Stimulated activated CD8-positive, alpha-beta memory T cell treated with anti-CD3 and anti-CD28 coated beads, Interleukin-2, amount 100 ng/mL, for 48 hours (primary cell): Measurements from ENCODE around the gene APOC4.
"Not testable (repeated sequence)": the region's sequence is repeated elsewhere in the genome, so short reads cannot be mapped to it uniquely, and the experiment has no call there.

Experiments used
- DNase-seq, 2 donors: peaks; one replicate each; pipeline ENCODE4 v3.0.0-alpha.2; 2020; ENCODE audit warnings: low read depth in 2 of 2

The APOC4 gene

DNA sequence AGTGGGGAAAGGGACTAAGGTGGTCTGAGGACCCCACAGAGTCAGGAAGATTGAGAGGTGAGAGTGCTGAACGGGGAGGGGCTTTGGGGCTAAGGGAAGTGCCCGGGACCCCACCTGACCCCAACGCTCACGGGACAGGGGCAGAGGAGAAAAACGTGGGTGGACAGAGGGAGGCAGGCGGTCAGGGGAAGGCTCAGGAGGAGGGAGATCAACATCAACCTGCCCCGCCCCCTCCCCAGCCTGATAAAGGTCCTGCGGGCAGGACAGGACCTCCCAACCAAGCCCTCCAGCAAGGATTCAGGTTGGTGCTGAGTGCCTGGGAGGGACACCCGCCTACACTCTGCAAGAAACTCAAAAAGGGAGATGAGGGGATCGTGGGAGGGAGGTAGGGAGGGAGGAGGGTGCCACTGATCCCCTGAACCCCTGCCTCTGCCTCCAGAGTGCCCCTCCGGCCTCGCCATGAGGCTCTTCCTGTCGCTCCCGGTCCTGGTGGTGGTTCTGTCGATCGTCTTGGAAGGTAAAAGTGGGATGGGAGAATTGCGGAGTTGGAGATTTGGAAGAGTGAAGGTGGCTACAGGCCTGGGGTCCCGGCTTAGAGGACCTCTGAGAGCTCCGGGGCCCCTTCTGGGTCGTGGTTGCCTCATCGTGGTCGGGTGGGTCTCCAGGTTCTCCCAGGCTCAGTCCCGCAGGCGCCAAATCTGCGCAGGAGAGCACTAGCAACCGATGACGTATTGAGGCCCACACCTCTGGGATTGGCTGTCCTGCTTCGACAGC, 27.4 kb upstream of the APOC4 start, which contains the start of gene APOC1:
Gene APOC1, plus strand, starts transcription at position 176 of the 774 bp plus-strand sequence. Its CDS starts 284 bp downstream, at position 460.
- peak; percentile 65 to 74 for DNase-seq

DNA sequence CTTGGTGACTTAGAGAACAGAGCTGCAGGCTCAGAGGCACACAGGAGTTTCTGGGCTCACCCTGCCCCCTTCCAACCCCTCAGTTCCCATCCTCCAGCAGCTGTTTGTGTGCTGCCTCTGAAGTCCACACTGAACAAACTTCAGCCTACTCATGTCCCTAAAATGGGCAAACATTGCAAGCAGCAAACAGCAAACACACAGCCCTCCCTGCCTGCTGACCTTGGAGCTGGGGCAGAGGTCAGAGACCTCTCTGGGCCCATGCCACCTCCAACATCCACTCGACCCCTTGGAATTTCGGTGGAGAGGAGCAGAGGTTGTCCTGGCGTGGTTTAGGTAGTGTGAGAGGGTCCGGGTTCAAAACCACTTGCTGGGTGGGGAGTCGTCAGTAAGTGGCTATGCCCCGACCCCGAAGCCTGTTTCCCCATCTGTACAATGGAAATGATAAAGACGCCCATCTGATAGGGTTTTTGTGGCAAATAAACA, 17.8 kb upstream of the APOC4 start:
- DNase-seq: no peak

DNA sequence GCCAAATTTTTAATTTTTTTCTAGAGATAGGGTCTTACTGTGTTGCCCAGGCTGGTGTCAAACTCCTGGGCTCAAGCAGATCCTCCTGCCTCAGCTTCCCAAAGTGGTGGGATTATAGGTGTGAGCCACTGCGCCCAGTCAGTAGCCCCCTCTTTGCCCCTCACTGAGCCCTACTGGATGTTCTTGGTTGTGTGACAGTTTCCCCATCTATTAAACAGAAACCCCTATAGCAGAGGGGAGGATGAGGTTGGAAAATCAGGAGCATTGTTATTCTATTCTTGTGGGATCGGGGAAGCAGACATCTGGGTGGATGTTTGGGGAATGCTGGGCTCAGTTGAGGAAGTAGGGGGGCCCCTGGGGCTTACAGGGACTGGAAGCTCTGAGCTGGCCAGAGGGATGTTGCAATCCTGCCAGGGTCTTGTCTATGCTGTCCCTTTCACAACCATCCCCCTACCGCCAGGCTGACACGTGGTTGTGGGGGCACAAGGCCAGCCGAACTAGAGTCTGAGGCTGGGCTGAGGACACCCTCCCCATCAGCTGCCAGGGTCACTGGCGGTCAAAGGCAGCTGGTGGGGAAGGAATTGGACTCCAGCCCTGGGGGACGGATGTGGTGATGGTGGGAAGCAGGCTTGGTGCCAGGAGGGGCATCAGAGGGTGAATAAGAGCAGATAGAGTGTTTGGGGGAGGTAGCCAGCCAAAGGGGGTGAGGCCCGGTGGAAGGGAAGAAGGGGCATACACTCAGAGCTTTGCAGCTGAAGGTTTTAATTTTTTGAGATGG, 16.7 kb upstream of the APOC4 start:
- DNase-seq: no peak

DNA sequence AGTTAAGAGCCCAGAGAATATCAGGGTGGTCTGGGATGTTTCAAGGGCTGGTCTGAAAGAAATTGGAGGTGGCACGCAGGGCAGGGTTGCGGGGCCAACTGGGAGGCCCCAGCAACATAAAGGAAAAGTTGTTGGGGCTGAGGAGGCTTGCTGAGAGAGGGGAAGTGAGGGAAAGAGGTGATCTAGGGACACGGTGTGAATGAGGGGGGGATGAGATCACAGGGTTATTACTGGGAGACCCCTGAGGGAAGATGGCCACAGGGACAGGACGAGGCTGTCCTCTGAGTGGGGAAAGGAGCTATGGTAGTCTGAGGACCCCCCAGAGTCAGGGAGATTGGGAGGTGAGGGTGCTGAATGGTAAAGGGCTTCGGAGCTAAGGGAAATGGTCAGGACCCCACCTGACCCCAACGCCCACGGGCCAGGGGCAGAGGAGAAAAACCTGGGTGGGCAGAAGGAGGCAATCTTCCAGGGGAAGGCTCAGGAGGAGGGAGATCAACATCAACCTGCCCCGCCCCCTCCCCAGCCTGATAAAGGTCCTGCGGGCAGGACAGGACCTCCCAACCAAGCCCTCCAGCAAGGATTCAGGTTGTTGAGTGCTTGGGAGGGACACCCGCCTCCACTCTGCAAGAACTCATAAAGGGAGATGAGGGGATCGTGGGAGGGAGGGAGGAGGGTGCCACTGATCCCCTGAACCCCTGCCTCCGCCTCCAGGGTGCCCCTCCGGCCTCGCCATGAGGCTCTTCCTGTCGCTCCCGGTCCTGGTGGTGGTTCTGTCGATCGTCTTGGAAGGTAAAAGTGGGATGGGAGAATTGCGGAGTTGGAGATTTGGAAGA, 15.6 kb upstream of the APOC4 start:
- not testable (repeated sequence) for DNase-seq

DNA sequence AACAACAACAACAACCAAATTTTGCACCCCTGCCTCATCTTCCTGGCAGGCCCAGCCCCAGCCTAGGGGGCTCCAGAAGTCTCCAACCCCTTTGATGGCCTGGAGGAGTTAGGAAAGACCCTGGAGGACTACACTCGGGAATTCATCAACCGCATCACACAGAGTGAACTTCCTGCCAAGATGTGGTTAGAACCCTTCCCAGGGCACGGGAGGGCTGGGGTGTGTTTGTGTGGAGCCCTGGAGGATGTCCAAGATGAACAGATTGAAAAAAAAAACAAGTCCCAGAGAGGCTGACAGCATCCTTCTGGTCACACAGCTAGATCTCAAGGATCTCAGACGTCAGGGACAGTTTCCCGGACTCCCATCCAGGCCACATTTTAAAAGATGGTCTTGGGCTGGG, 14.3 kb upstream of the APOC4 start:
- DNase-seq: no peak

DNA sequence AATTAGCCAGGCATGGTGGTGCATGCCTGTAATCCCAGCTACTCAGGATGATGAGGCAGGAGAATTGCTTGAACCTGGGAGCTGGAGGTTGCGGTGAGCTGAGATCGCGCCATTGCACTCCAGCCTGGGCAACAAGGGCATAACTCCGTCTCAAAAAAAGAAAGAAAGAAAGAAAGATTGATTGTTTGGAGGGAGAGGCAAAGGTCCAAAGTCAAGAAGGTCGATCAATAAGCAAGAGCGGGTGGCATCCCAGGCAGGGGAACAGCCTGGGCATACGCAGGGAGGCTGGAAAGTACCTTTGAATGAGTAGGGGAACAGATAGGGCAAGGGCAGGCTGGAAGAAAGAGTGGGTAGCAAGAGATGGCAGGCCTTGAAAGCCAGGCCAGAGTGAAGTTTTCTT, 11.9 kb upstream of the APOC4 start:
- DNase-seq: no peak

DNA sequence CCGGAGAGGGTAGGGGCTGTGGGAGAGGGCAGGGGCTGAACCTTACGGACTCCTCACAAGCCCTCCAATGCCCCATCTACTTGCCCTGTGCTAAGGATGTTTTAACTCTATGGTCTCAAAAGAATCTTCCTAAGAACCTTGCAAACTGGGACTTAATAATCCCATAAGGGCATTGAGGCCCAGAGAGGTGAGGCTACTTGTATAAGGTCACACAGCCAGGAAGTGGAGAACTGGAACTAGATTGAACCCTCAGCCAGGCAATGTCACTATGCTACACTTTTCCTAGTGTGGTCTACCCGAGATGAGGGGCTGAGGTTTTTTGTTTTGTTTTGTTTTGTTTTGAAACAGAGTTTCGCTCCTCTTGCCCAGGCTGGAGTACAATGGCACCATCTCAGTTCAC, 10.5 kb upstream of the APOC4 start:
- no peak for DNase-seq

DNA sequence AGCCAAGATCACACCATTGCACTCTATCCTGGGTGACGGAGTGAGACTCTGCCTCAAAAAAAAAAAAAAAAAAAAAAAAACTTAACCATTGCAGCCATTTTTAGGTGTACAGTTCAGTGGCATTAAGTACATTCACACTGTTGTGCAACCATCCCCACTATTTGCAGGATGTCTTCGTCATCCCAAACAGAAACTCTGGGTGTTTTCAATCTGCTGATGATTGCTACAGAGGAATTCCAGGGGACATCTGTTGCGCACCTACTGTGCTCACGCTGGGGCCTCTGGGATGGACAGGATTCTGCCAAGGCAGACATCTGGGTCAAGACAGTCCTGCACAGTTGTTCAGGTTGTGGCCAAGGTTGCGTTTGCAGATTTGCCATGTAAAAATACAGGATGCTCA, 2.4 kb upstream of the APOC4 start:
- DNase-seq: no peak

DNA sequence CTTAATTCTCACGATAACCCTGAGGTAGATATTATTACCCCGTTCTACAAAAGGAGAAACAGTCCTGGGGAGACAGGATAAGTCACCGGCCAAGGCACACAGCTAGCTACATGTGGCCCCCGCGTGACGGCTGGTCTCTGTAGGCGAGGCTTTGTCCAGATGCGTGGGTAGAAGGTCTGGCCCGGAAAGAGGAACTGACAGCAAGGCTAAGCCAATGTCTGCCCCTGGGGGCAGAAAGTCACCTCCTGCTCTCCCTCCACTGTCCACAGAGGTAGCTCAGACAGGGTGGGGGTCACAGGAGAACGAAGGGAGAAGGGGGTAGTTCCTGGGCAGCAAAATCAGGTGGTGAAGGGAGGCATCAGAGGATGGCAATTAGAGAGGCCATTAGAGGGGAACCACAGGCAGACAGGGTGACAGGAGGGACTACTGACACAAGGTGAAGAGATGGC, 1.8 kb downstream of the APOC4 start:
- DNase-seq: no peak

DNA sequence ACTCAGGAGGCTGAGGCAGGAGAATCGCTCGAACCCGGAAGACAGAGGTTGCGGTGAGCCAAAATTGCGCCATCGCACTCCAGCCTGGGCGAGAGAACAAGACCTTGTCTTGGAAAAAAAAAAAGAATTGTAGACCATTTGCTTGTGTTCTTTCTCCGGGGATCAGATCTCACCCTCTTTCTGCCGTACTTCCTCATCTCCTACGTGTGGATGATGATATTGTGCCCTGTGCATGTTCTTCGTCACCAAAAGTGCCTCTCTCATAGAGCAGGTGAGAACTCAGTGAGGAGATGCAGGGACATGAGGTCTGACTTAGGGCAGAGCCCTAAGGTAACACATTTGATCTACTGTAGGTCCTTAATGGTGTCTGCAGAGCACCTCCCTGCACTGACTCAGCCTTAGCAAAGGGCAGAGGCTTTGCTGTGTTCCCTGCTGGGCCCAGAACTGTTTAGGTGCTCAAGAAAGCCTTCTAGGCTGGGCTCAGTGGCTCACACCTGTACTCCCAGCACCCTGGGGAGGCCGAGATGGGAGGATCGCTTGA, 5.1 kb downstream of the APOC4 start:
- DNase-seq: no peak

DNA sequence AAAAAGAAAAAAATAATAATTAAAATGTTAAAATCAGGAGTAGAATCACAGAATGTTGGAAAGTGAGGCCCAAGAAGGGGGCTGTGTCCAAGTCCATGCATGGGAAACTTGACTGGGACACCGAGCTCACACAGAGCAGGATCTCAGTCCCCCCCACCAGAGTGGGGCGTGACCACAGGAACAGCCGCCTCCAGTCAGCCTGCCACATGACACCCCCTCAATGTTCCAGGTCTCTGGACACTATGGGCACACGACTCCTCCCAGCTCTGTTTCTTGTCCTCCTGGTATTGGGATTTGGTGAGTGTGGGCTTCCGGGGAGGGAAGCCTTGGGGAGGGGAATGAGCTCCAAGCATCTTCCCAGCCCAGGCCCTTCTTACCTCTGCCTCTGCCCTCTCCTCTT, 6.2 kb downstream of the APOC4 start:
- no peak for DNase-seq

DNA sequence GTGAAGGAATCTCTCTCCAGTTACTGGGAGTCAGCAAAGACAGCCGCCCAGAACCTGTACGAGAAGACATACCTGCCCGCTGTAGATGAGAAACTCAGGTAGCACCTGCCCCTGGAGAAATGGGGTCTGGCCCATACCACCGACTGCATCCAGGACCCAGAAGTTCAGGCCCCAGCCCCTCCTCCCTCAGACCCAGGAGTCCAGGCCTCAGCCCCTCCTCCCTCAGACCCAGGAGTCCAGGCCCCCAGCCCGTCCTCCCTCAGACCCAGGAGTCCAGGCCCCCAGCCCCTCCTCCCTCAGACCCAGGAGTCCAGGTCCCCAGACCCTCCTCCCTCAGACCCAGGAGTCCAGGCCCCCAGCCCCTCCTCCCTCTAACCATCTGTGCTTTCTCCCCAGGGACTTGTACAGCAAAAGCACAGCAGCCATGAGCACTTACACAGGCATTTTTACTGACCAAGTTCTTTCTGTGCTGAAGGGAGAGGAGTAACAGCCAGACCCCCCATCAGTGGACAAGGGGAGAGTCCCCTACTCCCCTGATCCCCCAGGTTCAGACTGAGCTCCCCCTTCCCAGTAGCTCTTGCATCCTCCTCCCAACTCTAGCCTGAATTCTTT, 6.8 kb downstream of the APOC4 start:
- no peak for DNase-seq

DNA sequence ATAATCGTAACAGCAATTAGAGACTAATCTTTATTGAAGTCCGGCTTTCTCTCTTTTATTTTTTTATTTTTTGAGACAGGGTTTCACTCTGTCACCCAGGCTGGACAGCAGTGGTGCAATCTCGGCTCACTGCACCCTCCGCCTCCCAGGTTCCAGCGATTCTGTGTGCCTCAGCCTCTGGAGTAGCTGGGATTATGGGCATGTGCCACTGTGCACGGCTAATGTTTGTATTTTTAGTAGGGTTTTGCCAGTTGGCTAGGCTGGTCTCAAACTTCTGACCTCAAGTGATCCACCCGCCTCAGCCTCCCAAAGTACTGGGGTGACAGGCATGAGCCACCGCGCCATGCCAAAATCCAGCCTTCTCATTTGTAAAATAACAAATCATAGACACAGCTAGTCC, 7.5 kb downstream of the APOC4 start:
- no peak for DNase-seq

DNA sequence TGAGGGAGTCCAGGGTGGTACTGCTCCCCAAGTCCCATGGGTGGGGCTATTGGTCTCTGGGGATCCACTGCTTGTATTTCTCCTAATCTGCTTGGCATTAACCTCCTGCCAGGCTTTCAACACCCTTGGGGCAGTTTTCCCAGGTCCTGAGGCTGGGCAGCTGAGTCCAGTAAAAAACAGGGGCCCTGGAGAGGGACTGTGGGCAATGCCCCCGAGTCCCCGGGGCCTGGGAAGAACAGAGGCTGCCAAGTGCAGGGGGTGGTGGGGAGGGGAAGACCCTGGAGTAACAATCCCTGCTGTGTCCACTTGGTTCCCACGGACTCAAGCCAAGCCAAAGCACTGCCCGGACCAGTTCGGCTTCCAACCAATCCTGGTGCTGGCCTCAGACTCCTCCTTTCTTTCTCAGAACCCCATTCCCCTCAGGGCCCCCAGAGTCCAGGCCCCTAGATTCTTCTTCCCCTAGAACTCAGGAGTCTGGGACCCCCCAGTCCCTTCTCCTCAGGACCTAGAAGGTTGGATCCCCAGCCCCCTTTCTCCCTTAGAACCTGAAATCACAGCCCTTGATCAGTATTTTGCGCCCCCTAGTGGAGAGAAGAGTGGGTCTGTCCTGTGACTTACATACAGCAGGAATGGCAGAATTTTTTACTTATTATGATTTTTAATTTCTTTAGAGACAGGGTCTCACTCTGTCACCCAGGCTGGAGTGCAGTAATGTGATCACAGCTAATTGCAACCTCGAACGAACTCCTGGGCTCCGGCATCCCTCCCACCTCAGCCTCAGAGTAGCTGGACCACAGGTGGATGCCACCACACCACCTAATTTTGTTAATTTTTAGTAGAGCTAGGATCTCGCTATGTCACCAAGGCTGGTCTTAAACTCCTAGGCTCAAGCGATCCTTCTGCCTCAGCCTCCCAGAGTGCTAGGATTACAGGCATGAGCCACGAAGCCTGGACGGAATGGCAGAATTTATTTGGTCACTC, 9.4 kb downstream of the APOC4 start:
- peak; percentile 17 to 36 for DNase-seq

DNA sequence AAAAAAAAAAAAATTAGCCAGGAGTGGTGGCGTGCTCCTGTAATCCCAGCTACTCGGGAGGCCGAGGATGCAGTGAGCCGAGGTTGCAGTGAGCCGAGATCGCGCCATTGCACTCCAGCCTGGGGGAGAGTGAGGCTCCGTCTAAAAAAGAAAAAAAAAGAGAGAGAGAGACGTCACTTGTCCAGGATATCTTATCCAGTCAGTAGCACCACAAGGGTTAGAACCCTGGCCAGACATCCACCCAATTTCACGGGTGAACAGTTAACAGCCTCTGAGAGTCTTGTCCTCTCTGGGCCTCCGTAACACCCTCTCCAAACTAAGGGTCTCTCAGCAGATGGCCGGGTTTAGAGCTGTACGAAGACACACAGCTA, 12.2 kb downstream of the APOC4 start:
- DNase-seq: no peak

DNA sequence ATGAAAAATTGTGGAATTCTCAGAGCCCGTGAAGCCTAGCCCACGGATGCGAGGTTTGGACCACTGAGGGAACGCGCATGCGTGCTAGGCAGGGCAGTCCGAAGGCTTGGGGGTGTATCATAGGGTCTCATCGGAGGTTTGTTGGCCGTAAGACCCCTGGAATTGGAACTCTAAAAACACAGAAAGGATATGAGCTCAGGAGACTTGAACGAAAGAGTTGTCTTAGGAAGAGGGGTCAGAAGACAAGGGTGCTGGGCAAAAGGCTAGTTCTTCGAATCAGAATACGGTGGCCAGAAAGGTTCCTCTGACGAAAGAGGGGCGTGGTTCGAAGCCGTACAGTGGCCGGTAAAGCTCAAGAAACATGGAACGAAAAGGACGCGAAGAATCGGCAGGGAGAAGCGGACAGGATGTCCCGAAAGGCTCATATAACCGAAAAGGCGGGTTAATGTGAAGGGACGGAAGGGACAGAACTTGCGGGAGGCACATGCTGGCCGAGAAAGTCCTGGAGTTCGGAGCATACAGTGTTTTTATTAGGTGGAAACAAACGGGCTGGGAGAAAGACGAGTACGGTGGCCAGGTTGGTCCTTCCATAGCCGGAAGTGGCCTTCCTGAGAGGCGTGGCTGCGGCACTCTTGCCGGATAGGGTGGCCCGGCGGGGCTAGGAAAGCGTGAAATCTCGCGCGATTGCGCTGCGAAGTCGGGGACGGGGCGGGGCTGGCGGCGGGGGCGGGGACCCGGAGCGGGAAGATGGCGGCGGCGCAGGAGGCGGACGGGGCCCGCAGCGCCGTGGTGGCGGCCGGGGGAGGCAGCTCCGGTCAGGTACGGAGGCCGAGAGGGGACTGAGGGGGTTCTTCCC, 12.8 kb downstream of the APOC4 start, which contains the start of gene CLPTM1:
Gene CLPTM1, plus strand, starts transcription at position 732 of the 856 bp plus-strand sequence. Its CDS starts 16 bp downstream, at position 748.
- peak; percentile 95 to 96 for DNase-seq

DNA sequence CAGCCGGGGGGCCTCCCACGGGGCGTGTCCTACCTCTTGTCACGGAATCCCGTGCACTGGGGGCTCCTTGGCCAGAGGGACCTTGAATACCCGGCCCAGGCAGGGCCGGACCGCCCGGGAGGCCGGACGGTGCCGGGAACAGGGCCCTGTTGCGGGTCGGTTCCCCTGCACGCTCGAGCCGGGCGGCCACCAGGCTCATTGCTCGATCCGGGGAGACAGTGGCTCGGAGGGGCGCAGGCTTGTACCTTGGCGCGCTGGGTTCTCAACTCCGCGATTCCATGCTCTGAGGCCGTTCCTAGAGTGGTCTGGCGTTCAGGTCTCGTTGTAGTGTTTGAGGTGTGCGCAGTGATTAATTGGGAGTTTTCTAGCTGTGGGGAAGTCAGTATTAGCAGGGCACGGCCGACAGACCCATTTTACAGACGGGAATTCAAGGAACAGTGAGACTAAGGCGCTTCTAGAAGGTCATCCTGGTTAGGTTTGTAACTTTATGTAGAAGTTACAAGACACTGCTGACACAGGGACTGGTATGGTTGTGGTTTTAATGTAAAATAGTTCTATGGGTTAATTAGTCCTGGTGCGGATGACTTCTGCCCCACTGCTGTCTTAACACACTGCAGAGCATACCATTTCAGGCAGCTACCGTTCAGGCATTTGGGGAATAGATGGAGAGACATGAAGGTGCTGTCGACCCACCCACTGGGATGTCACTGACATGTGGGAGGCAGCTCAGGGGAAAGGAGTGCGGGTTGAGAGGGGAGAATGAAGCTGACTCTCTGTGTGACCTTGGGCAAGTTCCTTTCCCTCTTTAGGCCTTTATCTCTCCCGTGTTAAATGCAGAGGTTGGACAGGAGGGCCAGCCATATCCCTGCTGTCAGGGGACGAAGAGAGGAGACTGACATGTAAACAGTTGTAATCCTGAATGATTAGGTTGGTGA, 13.7 kb downstream of the APOC4 start:
- no peak for DNase-seq

DNA sequence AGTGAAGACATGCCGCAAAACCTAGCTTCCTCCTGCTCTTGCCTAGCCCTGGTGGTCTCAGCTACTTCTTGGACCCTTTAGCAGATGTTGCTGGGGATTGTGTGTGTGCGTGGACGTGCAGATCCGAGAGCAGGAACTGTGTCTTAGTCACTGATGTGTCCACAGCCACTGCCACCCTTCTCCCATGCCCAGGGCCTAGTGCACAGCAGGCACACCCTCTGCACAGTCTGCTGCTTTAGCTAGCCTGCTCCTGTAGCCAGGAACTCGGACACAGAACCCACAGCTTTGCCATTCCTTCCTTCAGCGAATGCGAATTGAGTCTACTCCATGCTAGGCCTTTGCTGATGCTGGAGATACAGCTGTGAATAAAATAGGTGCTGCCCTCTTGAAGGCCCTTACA, 15.5 kb downstream of the APOC4 start:
- DNase-seq: no peak
